MCF 10A (cell line): Measurements from ENCODE around the gene ATG7. TPM values are rescaled to one million over a fixed set of nuclear protein-coding genes. Genes with fewer than 3 reads are reported as not detected.

Experiments used
- BruUV-seq: library from RNA; stranded (reverse); fragments of 400-500 nt; replicated peaks from 2 replicates; lab custom pipeline; 2021; lab: Mats Ljungman, UMichigan
- CTCF ChIA-PET: fragments of 300-600 bp; sonication (Branson Sonifier 250); formaldehyde crosslinking; extraction: SDS; loops from one replicate; lab custom pipeline; 2021; ENCODE audit warnings: antibody characterized with exemption, inconsistent platforms; lab: Yijun Ruan, JAX
- POLR2A ChIA-PET: fragments of 300-600, 350-650 bp; sonication (Branson Sonifier 250); formaldehyde crosslinking; extraction: SDS; loops from one replicate; lab custom pipeline; 2020; ENCODE audit warnings: antibody characterized with exemption, inconsistent platforms; lab: Yijun Ruan, JAX
- DNase-seq: peaks from one replicate; pipeline ENCODE4 v3.0.0-alpha.2; 2018; ENCODE audit not compliant: unreplicated experiment
- H3K27ac Mint-ChIP-seq: one replicate; pipeline ENCODE4 v1.8.0; 2022; ENCODE audit warnings: mild to moderate bottlenecking, low read depth, mixed read lengths; ENCODE audit not compliant: unreplicated experiment
- H3K27me3 Mint-ChIP-seq: one replicate; pipeline ENCODE4 v1.8.0; 2022; ENCODE audit warnings: mixed read lengths; ENCODE audit not compliant: insufficient read depth, unreplicated experiment
- H3K36me3 Mint-ChIP-seq: one replicate; pipeline ENCODE4 v1.8.0; 2022; ENCODE audit warnings: mild to moderate bottlenecking, moderate library complexity, mixed read lengths; ENCODE audit not compliant: insufficient read depth, unreplicated experiment
- H3K4me1 Mint-ChIP-seq: one replicate; pipeline ENCODE4 v1.8.0; 2022; ENCODE audit warnings: mixed read lengths; ENCODE audit not compliant: insufficient read depth, unreplicated experiment
- H3K4me3 Mint-ChIP-seq: one replicate; pipeline ENCODE4 v1.8.0; 2022; ENCODE audit warnings: mild to moderate bottlenecking, moderate library complexity, mixed read lengths; ENCODE audit not compliant: unreplicated experiment
- H3K9me3 Mint-ChIP-seq: one replicate; pipeline ENCODE4 v1.8.0; 2022; ENCODE audit warnings: mixed read lengths; ENCODE audit not compliant: unreplicated experiment
- intact Hi-C: fragments of 100-400 bp; cut with micrococcal nuclease; formaldehyde crosslinking; loops from 2 replicates; pipeline ENCODE4 v1.14.1; 2022
- total RNA-seq: library from RNA; stranded (reverse); gene quantifications from 2 replicates; pipeline ENCODE4 v1.2.3, GENCODE V29; 2022
- TF ChIP-seq, protein P1 (sequence below): fragments of 200-600 bp; IDR thresholded peaks from one replicate; pipeline ENCODE4 v1.8.0; 2022; ENCODE audit warnings: antibody characterized with exemption, mild to moderate bottlenecking; ENCODE audit not compliant: unreplicated experiment

ATG7 gene
- total RNA-seq, 1 experiment from 2014 or later: 54.0 TPM

- ChIA-PET POLR2A (interaction anchor here (0.6 kb wide), 2 partner anchors 98 to 105 kb away, joined by 3 read pairs; no protein-coding TSS in a partner anchor), CTCF (no interaction called here)
- intact Hi-C loops: no loop called here
- Mint-ChIP-seq H3K4me1 (no peaks in the 10 kb centered on the region), H3K9me3 (no peaks in the 10 kb centered on the region), H3K27me3 (no peaks in the 10 kb centered on the region), H3K36me3 (peaks cover 16% of the 10 kb centered on the region), H3K27ac (no peak overlapping the region), H3K4me3 (no peak overlapping the region)
- TF ChIP-seq, protein P1, sequence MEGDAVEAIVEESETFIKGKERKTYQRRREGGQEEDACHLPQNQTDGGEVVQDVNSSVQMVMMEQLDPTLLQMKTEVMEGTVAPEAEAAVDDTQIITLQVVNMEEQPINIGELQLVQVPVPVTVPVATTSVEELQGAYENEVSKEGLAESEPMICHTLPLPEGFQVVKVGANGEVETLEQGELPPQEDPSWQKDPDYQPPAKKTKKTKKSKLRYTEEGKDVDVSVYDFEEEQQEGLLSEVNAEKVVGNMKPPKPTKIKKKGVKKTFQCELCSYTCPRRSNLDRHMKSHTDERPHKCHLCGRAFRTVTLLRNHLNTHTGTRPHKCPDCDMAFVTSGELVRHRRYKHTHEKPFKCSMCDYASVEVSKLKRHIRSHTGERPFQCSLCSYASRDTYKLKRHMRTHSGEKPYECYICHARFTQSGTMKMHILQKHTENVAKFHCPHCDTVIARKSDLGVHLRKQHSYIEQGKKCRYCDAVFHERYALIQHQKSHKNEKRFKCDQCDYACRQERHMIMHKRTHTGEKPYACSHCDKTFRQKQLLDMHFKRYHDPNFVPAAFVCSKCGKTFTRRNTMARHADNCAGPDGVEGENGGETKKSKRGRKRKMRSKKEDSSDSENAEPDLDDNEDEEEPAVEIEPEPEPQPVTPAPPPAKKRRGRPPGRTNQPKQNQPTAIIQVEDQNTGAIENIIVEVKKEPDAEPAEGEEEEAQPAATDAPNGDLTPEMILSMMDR: no peak
- BruUV-seq: no TSS peak
- no peak for DNase-seq
Observed at GRCh38 chr3:11542551-11542950, 270.4 kb downstream of the ATG7 start.

DNA sequence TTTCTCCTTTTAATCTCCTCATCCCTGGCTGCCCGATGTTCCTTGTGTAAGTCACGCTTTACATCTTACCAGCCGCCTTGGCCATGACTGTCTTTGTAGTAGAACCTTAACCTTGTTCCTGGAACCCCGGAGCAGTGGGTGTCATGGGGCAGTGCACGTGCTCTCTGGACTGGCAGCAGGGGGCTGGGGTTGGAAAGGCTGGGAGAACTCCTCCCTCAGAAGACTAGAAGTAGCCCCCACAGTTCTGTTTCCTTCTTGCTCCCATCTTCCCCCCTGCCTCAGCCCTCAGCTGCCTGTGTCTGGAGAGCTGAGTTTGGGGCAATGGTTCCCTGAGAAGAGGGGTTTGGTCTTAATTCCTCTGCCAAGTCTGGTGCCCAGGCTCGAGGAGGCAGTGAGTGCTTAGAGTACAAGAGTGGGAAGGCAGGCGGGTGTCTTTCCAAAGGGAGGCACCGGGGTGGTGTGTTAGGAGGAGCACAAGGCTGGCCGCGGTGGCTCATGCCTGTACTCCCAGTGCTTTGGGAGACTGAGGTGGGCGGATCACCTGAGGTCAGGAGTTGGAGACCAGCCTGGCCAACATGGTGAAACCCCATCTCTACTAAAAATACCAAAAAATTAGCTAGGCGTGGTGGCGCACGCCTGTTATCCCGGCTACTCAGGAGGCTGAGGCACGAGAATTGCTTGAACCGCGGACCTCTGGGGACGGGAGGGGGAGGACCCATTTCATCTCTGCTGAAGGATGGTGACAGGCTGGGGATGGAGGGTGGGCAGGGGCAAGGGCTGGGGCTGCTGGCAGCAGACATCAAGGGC, 271.1 kb downstream of the ATG7 start:
- POLR2A ChIA-PET: interaction anchor here (0.6 kb wide), 1 partner anchor 104 kb away, joined by 3 read pairs; no protein-coding TSS in a partner anchor

DNA sequence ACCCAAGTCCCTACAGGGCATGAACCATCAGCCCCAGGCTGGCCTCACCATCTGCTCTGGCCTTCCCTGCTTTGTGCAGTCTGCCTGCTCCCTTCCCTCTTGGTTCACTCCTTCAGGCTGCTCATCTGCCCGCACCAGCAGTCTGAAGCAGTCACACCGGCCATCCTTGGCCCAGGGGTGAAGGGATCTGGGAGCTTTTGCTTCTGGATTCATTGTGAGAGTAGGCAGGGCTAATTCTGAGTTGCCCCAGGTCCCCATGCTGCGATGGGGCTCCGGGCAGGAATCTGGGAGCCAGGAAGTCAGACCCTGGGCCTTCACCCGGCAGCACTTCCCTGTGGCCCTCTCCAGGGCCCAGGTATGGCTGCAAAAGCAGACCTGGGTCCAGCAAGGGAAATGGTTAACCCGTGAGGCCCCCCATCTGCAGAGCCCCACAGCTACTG, 271.8 kb downstream of the ATG7 start:
- intact Hi-C loops: no loop called here
- Mint-ChIP-seq H3K9me3 (no peaks in the 10 kb centered on the region), H3K27ac (no peak overlapping the region), H3K36me3 (peaks cover 24% of the 10 kb centered on the region), H3K4me3 (no peak overlapping the region), H3K4me1 (peaks cover 8% of the 10 kb centered on the region), H3K27me3 (no peaks in the 10 kb centered on the region)
- ChIA-PET CTCF (no interaction called here), POLR2A (interaction anchor here (0.6 kb wide), 1 partner anchor 14 kb away, joined by 3 read pairs; no protein-coding TSS in a partner anchor)
- DNase-seq: no peak
- BruUV-seq: no TSS peak
- TF ChIP-seq, protein P1: no peak

More for the DNA sequence above, 271.1 kb downstream of the ATG7 start:
- no peak for DNase-seq
- H3K4me3 Mint-ChIP-seq: no peak overlapping the region
- BruUV-seq: no TSS peak
- intact Hi-C loops: no loop called here
- TF ChIP-seq, protein P1: no peak
- H3K27ac Mint-ChIP-seq: no peak overlapping the region
- peaks cover 18% of the 10 kb centered on the region for H3K36me3 Mint-ChIP-seq
- no peaks in the 10 kb centered on the region for H3K27me3 Mint-ChIP-seq
- H3K9me3 Mint-ChIP-seq: no peaks in the 10 kb centered on the region
- H3K4me1 Mint-ChIP-seq: peaks cover 1% of the 10 kb centered on the region
- CTCF ChIA-PET: no interaction called here

- TF ChIP-seq, protein P1: no peak
- ChIA-PET CTCF (no interaction called here), POLR2A (interaction anchor here (0.6 kb wide), 1 partner anchor 14 kb away, joined by 3 read pairs; no protein-coding TSS in a partner anchor)
- Mint-ChIP-seq H3K27me3 (no peaks in the 10 kb centered on the region), H3K4me3 (no peak overlapping the region), H3K27ac (no peak overlapping the region), H3K9me3 (no peaks in the 10 kb centered on the region), H3K36me3 (peaks cover 28% of the 10 kb centered on the region), H3K4me1 (peaks cover 14% of the 10 kb centered on the region)
- no TSS peak for BruUV-seq
- intact Hi-C loops: no loop called here
- DNase-seq: no peak
Observed at GRCh38 chr3:11544412-11545181, 272.4 kb downstream of the ATG7 start.
